T follicular helper cell (primary cell): ENCODE results near the gene PDZD7.
A peak's percentile ranks its signal among the peaks of the same experiment; 100 is the strongest.

Source experiments
- DNase-seq: peaks from one replicate; pipeline ENCODE4 v3.0.0-alpha.2; 2020; ENCODE audit warnings: low read depth

Gene PDZD7

DNA sequence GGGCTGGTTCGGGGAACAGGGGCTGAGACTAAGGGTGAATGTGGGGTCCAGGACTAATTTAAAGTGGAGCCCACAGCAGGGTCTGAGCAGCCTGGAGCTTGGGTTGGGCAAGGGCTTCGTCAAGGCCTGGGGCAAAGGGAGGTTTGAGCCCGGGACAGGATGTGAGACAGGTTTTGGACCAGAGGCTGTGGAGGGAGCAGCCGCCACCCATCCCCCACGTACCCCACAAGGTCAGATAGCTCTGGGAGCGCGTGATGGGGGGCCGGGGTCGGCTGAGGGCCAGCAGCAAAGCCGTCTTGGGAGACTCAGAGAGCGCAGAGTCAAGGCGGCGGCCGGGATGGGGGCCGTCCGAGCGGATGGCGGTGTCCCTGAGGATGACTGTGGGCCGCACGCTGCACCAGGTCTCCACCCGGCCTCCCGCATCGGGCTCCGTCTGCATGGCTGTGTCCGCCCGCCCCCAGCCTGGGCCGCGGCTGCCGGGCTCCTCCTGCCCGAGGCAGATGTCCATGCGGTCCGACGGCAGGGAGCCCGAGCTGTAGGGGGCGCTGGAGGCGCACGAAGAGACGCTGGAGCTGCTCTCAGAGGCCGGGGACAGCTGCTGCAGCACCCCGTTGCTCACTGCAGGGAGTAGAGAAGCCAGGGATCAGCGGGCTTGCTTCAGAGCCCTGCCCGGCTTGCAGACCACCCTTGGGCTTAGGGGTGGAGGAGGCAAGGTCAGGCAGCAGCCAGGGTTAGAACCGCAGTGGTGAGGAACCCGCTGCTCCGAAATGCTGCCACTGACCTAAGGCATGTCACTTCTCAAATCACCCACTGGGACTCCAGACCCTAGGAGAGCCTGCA, 12.1 kb downstream of the PDZD7 start:
- peak; percentile 40 for DNase-seq

DNA sequence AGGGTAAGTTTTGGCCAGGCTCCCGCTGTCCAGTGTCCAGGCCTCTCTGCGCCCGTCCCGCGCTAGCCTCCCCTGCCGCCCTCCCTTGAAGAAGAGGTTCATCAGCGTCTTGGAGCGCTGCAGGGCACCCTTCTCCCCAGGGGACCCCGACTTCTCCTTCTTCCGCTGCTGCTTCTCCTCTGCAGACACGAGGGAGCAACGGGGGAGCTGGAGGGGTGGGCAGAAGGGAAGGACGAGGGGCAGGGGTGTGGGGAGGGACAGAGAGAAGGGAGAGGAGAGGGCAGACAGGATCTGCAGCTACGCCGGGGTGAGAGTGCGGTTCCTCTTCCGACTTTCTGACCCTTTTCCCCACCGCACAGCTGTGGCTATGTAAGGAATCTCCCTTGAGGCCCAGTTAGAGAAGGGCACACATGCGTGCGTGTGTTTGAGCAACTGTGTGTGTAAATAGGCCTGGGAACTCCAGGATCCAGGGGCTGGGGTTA, 12.8 kb downstream of the PDZD7 start:
- DNase-seq, result no peak

DNA sequence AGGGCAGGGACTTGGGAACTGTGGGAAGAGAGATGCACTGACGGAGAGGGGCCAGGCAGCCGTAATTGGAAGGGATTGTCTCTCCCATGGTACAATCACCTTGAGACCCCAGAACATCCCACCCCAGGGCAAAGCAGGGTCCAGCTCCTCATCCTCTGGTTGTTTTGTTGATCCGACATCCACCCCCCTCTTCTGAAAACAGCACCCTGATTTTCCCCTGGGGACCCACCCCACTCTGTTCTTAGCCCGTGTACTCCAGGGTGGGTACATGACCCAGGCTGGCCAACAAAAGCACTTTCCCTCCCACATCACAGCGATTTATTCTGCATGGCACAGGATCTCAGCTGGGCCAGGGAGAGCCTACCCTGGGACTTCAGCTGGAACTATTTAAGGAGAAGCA, 14.1 kb downstream of the PDZD7 start:
- no peak for DNase-seq

DNA sequence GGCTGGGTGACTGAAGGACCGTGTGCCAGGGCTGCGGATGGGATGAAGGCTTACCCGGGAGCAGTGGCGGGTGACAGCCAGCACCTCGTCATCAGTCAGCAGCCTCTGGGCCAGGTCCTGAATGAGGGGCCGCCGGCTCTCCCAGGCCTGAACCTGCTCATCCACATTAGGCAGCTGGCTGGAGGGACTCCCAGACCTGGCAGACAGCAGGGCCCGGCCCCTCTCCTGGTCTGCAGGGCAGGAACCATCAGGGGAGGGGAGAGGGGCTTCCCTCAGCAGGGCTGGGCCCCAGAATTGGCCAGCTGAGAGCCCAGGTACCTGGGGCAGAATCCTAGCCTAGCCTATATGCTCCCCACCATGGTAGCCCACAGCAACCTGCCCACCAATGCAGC, 15.4 kb downstream of the PDZD7 start:
- DNase-seq, result no peak

DNA sequence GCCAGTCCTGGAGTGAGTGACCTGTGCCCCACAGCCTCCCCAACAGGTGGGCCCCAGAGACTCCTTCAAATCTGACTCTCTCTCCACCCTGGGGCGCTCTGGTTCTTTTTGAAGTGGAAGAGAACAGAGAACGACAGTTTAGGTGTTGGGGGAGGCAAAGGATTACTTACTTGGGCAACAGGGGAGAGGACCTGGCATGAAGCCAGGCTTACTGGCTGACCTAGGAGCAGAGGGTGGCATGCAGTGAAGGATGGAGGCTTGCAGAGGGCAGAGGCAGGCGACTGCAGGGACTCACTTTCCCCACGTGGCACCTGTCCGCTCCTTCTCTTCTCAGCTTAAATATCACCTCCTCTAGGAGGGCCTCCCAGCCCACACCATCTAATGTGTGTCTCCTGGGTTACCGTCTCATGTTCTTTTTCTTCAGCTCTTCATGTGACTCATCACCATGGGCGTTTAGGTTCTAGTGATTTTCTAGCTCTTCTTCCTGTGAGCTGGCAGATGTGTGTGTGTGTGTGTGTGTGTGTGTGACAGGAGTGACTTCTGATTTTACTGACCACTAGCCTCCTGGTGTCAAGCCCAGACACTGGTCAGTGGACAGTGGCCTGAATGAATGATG, 15.9 kb downstream of the PDZD7 start:
- no peak for DNase-seq

DNA sequence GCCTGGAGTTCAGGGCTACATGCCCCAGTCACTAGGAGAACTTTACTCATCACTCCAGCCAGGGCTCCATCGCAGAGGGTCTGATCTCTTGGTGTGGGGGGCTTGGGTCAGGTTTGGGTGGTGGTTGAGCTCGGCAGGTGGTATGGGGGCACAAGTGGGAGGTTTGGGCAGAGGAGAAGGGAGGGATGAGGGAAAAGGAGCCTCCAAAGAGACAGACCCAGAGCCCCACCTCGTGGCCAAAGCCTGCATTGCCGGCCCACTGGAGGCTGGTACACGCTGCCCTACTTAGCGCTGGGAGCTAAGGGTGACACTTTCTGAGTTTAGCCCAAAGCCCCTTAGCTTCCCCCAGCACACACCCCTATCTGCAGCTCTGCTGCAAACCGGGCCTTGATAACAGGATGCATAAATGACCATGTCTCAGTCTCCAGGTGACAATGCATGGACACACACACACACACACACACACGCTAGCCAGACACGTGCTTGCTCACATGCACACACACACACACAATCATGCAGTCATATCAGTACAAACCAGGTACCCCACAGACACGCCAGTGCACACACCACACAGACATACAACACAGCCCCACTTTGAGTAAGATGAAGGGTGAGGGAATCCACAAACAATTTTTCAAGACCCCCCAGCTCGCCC, 16.6 kb downstream of the PDZD7 start:
- peak; percentile 62 for DNase-seq

DNA sequence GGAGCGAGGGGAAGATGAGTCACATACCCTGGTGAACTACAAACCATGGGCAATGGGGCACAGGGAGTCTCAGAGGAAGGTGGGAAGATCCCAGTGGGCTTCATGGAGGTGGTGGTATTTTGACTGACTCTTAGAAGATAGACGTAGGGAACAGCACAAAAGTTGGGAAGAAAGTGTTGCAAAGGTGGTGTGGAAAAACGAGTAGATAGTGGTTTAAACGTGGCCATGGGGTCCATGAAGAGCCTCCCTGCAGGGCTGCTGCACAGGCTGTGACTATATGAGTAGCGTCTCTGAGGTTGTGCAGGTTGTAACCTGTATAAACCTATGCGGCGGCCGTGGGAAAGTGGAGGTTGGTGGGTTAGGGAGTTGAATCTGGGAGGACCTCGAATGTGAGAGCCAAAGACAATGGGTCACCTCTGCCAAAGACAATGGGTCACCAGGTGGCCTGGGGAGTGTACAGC, 17.5 kb downstream of the PDZD7 start:
- DNase-seq, result no peak

DNA sequence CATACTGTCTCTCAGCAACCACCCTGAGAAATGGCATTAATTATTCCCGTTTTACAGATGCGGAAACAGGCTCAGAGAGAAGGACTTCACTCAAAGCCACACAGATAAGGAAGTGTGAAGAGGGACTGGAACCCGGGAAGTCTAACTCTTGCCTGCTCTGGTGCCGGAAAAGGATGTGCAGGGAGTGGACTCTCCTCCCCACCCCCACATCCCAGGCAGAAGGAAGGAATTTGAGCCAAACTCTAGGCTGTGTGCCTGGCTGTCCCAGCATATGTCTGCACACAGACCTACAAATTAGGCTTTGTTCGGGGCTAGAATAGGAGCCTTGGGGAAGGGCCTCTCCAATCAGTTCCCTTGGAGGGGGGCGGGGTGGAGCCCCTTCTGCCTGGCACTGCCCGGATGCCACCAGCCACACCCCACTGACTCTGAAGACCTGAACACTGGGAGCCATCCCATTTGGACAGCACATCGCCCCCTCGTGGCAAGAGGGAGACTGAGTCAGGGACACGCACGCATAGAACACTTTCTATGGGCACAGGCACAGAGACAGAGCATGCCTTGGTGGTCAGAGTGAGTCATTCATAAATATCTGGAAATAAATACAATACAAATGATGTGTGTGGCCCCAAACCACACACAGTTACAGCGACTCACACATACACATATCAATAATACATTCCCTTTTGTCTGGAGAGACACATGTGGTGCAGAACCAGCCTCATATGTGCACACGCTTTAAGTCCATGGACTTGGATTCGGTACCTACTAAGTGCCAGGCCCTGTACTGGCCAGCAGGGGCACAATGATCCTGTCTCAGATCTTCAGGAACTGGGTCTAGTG, 18.2 kb downstream of the PDZD7 start:
- DNase-seq, result peak; percentile 65

DNA sequence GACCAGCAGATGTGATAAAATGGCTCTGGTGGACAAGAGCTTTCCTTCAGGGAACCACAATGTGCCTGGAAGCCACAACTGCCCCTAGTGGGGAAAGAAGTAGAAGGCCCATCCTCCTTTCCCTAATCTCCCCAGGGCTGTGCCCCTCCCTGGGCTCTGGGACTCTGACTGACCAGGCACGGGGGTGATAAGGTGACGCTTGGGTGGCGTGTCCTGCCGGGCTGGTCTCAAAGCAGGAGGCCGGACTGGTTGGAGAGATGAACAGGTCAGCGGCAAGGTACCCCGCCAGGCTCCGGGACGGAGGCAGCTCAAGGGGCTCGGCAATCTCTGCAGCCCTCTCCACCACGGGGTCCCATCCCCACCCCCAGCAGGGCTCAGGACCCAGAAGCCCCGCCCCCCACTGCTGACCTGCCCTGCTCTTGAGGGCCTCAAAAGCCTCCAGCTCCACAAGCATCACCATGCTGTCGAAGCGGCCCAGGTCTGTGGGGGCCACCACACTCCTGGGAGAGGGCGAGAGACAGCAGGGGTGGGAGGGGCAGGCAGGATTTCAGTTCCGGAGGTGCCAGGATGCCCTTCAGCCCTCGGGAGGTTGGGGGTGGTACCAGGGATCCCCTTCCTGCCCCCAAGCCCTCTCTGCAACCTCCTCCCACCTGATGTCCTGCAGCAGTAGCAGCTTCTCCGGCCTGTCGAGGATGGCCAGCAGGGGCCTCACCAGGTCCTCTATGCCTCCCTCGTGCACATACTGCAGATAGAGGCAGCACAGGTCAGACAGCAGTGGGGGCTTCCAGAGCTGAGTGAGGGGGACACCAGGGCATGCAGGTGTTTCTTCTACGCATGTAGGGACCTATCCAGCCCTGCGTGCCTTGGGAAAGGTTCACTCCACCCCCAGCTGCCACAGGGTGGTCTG, 19.2 kb downstream of the PDZD7 start:
- no peak for DNase-seq

DNA sequence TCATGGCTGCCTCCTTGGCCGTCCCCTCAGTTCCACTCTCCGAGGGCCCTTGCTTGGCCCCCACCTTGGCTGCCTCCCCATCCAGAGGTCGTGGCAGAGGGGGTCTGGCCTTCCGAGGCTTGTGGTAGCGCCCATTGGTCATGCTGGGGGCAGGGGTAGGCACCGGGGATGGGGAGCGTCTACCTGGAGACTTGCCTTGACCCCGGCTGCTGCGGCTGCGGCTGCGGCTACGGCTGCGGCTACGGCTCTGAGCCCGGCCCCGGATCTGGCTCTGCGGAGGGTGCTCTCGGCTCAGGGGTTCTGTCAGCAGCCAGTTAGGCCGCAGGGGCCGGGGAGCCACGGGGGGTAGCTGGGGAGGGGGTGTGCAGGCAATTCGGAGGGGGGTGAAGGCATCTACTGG, 20.6 kb downstream of the PDZD7 start:
- no peak for DNase-seq

DNA sequence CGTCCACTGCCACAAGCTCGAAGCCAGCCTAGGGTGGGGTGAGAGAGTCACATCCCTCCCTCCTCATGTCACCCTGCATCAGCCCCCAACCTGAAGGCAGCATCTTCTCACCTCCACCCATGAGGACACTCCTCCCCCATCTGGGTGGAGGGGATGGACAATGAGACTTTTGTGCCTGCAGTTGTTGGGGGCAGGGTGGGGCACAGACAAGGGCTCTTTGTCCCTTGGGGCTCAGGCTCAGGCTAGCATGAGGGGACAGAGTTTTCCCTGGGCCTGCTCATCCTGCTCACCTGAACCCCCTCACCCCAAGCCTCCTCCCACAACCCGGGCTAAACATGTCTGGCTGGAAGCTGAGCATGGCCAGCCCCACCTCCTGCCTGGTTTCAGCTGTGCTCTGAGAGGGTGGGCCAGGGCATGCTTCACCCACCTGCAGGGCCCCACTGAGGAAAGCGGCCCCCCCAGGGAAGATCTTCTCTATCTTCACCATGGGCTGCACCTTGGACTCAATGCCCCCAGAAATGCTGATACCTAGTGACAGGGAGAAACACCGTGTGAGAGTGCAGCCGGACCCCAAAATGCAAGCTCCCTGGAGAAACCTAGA, 22.0 kb downstream of the PDZD7 start:
- no peak for DNase-seq

DNA sequence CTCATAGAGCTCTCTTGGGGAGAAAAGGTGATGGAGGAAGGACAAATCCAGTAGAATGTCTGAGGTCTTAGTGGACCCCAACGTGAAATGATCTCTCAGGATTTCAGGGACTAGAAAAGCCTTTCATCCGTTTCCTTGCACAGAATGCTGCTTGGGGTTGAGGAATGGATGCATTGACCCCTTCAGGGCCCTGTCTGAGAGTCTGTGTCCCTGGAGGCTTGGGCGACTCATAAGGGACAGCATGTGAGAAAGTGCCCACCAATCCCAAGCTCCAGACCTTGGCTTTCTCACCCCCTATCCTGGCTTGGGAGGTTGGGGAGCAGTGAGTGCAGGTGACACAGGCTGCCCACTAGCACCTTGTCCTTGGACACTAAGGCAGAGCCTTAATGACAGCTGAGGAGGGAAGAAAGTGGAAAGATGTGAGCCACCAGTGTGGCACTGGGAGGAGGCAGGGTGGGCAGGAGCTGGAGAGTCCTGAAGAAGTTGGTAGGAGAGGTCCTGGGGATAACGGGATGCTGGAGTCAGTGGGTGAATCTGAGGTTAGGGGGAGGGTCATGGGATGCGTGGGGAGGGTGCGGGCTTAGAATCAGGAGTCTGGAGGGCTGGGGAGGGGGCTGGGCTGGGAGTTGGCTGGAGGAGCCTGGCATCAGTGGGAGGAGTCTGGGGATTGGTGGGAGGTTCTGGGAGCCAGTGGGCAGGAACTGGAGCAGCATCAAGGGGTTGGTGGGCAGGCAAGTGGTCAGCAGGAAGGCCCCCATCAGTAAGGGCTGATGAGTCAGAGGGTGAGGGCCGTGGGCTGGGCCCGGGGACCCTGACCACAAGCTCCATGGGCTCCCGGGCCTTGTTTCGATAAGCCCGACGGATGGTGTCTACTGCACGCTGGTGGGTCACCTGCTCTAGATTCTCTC, 22.8 kb downstream of the PDZD7 start:
- DNase-seq, result no peak

DNA sequence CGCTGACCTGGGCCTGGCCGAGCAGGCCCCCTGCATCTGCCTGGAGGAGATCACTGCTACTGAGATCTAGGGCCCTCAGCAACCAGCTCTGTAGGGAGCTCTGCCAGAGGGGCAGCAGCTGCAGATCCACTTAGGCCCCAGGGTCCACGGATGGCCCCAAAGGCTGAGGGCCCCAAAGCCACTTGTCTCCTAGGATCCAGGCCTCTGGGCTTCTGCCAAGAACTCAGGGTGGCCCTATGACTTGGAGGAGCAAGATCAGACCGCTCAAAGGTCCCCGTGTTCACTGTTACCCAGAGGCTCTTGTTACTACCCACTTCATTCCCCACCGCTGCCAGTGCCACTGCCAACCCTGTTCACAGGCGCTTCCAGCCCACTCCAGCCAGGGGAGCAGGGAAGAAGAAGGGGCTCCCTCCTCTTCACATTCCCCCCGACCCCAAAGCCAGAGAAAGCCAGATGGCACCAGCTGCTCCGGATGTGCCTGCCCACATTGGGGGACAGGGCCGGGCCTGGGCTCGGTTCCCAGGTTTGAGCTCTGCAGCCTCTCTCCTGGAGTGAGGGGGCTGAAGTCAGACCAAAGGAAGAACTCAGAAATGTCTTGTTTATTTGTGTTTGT, 23.7 kb downstream of the PDZD7 start:
- DNase-seq, result no peak

DNA sequence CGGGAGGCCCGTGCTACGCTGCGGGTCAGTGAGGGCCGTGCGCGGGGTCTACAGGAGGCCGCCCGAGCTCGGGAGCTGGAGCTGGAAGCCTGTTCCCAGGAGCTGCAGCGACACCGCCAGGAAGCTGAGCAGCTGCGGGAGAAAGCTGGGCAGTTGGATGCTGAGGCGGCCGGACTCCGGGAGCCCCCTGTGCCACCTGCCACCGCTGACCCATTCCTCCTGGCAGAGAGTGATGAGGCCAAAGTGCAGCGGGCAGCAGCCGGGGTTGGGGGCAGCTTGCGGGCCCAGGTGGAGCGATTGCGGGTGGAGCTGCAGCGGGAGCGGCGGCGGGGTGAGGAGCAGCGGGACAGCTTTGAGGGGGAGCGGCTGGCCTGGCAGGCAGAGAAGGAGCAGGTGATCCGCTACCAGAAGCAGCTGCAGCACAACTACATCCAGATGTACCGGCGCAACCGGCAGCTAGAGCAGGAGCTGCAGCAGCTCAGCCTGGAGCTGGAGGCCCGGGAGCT, 24.3 kb downstream of the PDZD7 start:
- DNase-seq, result no peak

DNA sequence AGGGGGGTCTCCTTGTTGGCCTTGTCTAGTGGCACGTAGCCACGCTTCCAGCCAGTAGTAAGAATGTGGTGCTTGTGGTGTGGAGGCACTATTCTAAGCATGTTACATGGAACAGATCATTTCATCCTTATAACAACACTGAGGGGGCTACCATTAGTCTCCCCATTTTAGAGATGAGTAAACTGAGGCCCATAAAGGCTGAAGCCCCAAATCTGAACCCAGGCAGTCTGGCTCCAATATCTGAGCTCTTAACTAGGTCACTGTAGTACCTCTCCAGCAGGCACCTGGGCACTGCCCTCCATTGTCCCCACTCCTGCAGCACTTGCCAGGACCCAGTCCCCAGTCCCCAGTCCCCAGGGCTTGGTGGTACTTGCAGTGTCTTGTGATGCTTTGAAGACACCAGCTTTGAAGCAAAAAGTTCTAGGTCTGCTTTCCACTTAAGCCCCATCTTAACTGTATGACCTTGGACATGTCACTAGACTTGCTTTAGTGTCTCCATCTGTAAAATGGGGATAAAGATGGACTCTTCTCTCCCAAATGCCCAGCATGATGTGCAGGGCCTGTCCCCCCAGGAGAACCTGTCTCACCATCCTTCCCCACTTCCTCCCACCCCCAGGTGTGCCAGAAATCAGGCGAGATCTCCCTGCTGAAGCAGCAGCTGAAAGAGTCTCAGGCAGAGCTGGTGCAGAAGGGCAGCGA, 24.9 kb downstream of the PDZD7 start:
- DNase-seq, result no peak

DNA sequence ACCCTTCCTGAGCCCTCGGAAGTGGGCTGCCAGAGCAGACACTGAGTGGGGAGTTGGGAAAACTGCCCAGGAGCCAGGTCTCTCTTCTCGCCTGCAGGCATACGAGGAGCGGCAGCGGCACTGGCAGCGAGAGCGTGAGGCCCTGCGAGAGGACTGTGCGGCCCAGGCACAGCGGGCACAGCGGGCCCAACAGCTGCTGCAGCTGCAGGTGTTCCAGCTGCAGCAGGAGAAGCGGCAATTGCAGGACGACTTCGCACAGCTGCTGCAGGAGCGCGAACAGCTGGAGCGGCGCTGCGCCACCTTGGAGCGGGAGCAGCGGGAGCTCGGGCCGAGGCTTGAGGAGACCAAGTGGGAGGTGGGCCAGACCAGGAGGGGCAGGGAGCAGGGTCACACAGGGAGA, 25.6 kb downstream of the PDZD7 start:
- no peak for DNase-seq

DNA sequence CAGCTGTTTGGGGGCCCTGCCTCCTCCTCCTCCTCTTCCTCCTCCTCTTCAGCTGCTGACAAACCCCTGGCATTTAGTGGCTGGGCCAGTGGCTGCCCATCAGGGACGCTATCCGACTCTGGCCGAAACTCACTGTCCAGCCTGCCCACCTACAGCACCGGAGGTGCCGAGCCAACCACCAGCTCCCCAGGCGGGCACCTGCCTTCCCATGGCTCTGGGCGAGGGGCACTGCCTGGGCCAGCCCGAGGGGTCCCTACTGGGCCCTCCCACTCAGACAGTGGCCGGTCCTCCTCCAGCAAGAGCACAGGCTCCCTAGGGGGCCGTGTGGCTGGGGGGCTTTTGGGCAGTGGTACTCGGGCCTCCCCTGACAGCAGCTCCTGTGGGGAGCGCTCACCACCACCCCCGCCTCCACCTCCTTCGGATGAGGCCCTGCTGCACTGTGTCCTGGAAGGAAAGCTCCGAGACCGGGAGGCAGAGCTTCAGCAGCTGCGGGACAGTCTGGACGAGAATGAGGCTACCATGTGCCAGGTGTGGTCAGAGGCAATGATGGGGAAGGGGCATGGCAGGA, 27.2 kb downstream of the PDZD7 start:
- DNase-seq, result no peak

DNA sequence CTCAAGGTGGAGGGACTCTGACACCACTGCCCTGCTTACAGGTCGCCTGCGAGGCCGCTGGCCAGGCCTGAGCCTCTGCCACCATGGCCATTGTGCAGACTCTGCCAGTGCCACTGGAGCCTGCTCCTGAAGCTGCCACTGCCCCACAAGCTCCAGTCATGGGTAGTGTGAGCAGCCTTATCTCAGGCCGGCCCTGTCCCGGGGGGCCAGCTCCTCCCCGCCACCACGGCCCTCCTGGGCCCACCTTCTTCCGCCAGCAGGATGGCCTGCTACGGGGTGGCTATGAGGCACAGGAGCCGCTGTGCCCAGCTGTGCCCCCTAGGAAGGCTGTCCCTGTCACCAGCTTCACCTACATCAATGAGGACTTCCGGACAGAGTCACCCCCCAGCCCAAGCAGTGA, 28.5 kb downstream of the PDZD7 start:
- DNase-seq, result no peak
